Measurements from ENCODE around the gene ADGRV1. TPM values are rescaled to one million over a fixed set of nuclear protein-coding genes. Genes with fewer than 3 reads are reported as not detected.

ADGRV1 gene
- total RNA-seq, 4 donors from 2014 or later, result 0.39 to 1.9 (median 1.00) TPM

- Histone ChIP-seq H3K4me3 (no peak overlapping the region), H3K9me3 (no peaks in the 10 kb centered on the region), H3K27me3 (no peaks in the 10 kb centered on the region), H3K27ac (no peak overlapping the region), H3K4me1 (no peaks in the 10 kb centered on the region), H3K36me3 (no peaks in the 10 kb centered on the region)
- WGBS, 2 donors, result 92 to 93% methylated on average over 2 of the region's 2 CpGs
- no peak for DNase-seq (ENCODE audit: low spot score in 2 of 2)
- TF ChIP-seq EP300 (IDR thresholded peaks at IDR 0.05) (no peak), POLR2A (IDR thresholded peaks at IDR 0.05) (no peak), CTCF (IDR thresholded peaks at IDR 0.05) (no peak)
Observed at GRCh38 chr5:91025956-91026355, 467.4 kb downstream of the ADGRV1 start.

GRCh38 chr5:91026466-91026865, 467.9 kb downstream of the ADGRV1 start:
- H3K9me3 ChIP-seq, result no peaks in the 10 kb centered on the region
- 91 to 98% methylated on average over 4 of the region's 4 CpGs for WGBS, 2 donors
- no peaks in the 10 kb centered on the region for H3K4me1 ChIP-seq

GRCh38 chr5:91027405-91028139, 469.0 kb downstream of the ADGRV1 start:
- Histone ChIP-seq H3K27me3 (no peaks in the 10 kb centered on the region), H3K27ac (peak overlapping the region in 3 of 4 donors; percentile 28 to 61 (median 53)), H3K36me3 (no peaks in the 10 kb centered on the region), H3K9me3 (no peaks in the 10 kb centered on the region), H3K4me3 (no peak overlapping the region), H3K4me1 (no peaks in the 10 kb centered on the region)
- no peak for DNase-seq (ENCODE audit: low spot score in 2 of 2)
- 44 to 64% methylated on average over 1 of the region's 1 CpG for WGBS, 2 donors
- no peak for TF ChIP-seq EP300 (IDR thresholded peaks at IDR 0.05)
- no peak for TF ChIP-seq POLR2A (IDR thresholded peaks at IDR 0.05)
- TF ChIP-seq CTCF (IDR thresholded peaks at IDR 0.05), result no peak

More at GRCh38 chr5:91026466-91026865, 467.9 kb downstream of the ADGRV1 start:
- TF ChIP-seq CTCF (IDR thresholded peaks at IDR 0.05) (no peak), POLR2A (IDR thresholded peaks at IDR 0.05) (no peak), EP300 (IDR thresholded peaks at IDR 0.05) (no peak)
- Histone ChIP-seq H3K4me3 (no peak overlapping the region), H3K27me3 (no peaks in the 10 kb centered on the region), H3K27ac (no peak overlapping the region), H3K36me3 (no peaks in the 10 kb centered on the region)
- no peak for DNase-seq (ENCODE audit: low spot score in 2 of 2)

- TF ChIP-seq POLR2A (IDR thresholded peaks at IDR 0.05), result no peak
- Histone ChIP-seq H3K36me3 (no peaks in the 10 kb centered on the region), H3K27ac (peak overlapping the region in 1 of 4 donors; percentile 28), H3K4me1 (no peaks in the 10 kb centered on the region), H3K9me3 (no peaks in the 10 kb centered on the region), H3K4me3 (no peak overlapping the region), H3K27me3 (no peaks in the 10 kb centered on the region)
- WGBS, 2 donors, result 66 to 69% methylated on average over 2 of the region's 2 CpGs
- no peak for DNase-seq (ENCODE audit: low spot score in 2 of 2)
Observed at GRCh38 chr5:91028499-91028956, 469.9 kb downstream of the ADGRV1 start.

GRCh38 chr5:91030521-91031401, 472.2 kb downstream of the ADGRV1 start:
- Histone ChIP-seq H3K4me1 (no peaks in the 10 kb centered on the region), H3K36me3 (no peaks in the 10 kb centered on the region), H3K9me3 (no peaks in the 10 kb centered on the region), H3K27me3 (no peaks in the 10 kb centered on the region), H3K27ac (no peak overlapping the region), H3K4me3 (no peak overlapping the region)
- DNase-seq (ENCODE audit: low spot score in 2 of 2), result no peak
- TF ChIP-seq POLR2A (IDR thresholded peaks at IDR 0.05) (no peak), EP300 (IDR thresholded peaks at IDR 0.05) (no peak), CTCF (IDR thresholded peaks at IDR 0.05) (no peak)
- 88 to 90% methylated on average over 6 of the region's 6 CpGs for WGBS, 2 donors

Data from tibial nerve (tissue), 4 donors.